GM18870 (cell line): Measurements from ENCODE around the gene FKRP.
"Not testable (repeated sequence)": the region's sequence is repeated elsewhere in the genome, so short reads cannot be mapped to it uniquely, and the experiment has no call there.

Source experiments
- ATAC-seq: cut with Tn5 transposase; IDR thresholded peaks from one replicate; pipeline ENCODE4 v1.9.1; 2021; ENCODE audit warnings: moderate library complexity; ENCODE audit not compliant: unreplicated experiment

The FKRP gene, protein sequence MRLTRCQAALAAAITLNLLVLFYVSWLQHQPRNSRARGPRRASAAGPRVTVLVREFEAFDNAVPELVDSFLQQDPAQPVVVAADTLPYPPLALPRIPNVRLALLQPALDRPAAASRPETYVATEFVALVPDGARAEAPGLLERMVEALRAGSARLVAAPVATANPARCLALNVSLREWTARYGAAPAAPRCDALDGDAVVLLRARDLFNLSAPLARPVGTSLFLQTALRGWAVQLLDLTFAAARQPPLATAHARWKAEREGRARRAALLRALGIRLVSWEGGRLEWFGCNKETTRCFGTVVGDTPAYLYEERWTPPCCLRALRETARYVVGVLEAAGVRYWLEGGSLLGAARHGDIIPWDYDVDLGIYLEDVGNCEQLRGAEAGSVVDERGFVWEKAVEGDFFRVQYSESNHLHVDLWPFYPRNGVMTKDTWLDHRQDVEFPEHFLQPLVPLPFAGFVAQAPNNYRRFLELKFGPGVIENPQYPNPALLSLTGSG

DNA sequence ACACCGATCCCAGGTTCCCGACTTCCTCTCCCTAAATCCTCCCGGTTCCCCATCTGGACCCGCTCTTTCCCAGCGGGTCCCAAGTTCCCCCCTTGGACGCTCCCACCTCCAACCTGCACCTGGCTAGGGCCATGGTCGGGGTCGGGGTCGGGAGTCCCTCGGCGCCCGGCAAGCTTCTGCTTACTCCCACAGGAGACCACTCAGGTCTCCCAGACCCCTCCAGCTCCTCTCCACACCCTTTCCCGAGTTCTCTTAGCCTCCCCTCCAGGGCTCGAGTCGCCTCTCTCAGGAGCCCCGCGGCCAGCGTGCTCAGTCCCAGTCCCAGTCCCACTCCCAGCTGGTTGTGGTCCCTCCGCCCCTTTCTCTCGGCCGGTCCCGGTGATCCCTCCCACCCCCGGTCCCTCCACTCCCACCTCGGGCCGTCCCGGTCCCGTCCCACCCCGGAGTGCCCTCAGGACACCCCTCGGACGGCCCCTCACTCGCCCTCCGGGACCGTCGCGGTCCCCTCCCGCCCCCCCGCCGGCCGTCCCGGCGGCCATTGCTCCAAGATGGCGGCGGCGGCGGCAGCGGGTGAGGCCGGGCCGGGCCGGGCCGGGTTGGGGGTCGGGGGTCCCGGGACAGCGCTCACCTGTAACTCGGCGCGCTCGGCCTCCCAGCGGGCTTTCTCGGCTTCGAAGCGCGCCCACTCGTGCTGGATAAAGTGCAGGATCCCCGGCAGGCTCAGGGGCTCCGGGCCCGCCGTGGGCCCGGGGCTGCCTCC lies at the start of gene FKRP:
Gene FKRP (plus strand): TSS at position 537 of the 760 bp plus-strand sequence. CDS start 9,394 bp downstream, outside the sequence.
- no peak for ATAC-seq

DNA sequence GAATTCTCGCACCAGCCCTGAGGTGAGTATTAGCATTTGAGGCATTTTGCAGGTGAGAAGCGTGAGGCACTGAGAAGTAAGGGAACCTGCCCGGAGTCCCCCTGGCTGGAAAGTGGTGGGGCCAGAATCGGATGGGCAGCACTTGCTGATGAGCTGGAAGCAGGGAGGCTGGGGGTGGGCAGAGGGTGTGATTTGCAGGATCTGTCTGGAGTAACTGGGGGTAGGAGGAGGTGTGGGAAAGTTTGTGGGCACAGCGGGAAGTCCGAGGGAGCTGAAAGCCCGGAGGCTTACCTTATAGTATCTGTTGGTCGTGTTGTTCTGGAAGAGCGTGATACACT lies 49.0 kb upstream of the FKRP start:
- no peak for ATAC-seq

DNA sequence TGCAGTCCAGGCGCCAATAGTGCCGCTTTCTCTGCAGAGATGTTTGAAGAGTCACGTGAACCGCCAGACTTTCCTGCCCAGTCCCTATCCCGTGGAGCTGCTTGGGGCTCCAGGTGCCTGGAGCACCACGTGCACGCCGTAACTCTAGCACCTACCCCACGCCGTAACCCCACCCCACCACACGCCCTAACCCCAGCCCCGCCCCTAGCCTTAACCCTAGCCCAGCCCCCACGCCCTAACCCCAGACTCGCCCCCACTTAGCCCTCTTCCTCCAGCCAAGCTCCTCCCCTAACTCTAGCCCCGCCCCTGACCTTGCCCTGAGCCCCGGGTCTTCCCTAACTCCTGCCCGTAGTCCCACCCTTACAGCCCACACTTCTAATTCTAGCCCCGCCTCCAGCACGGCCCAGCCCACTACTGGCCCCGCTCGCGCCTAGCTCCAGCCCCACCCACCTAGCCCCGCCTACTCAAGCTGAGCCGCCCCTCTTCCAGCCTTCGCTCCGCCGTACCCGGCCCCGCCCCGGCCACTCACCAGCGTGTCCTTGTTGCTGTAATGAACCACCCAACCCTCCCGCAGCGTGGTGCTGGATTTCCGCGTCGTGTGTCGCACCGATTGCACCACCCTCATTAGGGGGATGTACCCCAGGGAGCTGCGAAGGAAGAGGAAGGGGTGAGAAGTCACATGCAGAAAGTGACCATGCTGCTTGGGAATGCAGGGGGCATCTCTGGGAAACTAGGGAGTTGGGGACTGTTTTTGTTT lies 48.5 kb upstream of the FKRP start:
- ATAC-seq: no peak

GRCh38 chr19:46698395-46699321 lies 47.2 kb upstream of the FKRP start:
- ATAC-seq: no peak

GRCh38 chr19:46700704-46701103 lies 45.2 kb upstream of the FKRP start:
- ATAC-seq: no peak

DNA sequence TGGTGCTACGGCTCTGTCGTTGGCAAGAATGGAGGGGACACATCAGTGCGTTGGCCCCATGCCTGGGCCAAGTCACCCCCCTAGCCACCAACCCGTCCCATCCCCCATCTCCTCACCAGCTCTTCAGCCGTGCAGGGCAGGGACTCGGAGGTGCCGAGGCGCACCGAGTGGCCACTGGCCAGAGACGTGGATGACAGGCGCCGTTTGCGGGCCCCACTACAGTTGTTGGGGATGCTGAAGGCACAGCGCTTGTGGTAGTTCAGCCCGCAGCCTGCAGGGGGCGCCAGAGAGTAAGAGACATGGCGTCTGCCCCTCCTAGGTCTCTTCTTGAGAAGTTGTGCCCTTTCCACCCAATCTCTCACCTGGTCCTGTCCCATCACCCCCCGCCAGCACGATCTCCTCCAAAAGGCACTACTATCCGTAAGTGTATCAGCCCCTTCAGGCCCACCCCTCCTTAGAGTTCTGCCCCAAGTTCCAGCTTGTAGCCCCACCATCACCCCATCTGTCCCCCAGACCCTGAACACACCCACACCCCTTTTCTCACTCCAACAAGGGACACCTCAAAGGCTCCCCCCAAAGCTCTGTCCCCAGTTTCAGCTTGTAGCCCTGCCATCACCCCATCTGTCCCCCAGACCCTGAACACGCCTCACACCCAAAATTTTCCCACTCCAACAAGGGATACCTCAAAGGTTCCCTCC lies 41.3 kb upstream of the FKRP start:
- no peak for ATAC-seq

- no peak for ATAC-seq
Observed at GRCh38 chr19:46710687-46711086, 35.2 kb upstream of the FKRP start.

GRCh38 chr19:46712768-46713338 lies 33.0 kb upstream of the FKRP start:
- not testable (repeated sequence) for ATAC-seq

DNA sequence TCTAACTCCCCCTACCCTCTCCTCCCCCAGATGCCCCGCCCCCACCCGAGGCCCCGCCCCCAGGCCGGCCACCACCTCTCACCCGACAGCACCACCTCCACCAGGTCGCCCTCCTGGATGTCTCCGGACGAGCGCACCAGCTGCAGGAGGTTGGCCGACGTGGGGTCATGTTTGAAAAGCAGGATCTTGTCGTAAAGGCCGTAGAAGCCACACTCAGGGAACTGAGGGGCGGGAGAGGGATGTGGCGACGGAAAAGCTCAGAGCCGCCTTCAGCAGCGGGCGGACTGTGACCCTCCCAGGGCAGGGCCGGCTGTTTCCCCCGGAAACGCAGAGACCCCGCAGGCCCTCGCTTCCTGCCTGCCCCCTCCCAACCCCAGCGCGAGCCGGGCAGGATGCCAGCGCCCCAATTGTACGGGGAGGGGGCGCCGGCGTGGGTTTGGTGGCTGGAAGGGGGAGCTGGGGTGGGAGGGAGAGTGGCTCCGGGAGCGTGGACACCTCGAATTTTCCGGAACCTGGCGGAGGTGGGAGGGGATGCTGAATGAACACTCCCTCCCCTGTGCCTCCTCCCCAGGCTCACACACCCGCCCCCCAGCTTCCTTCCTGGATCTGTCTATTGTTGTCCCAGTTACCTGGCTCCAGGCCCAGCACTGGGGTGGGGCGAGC lies 31.9 kb upstream of the FKRP start:
- no peak for ATAC-seq

DNA sequence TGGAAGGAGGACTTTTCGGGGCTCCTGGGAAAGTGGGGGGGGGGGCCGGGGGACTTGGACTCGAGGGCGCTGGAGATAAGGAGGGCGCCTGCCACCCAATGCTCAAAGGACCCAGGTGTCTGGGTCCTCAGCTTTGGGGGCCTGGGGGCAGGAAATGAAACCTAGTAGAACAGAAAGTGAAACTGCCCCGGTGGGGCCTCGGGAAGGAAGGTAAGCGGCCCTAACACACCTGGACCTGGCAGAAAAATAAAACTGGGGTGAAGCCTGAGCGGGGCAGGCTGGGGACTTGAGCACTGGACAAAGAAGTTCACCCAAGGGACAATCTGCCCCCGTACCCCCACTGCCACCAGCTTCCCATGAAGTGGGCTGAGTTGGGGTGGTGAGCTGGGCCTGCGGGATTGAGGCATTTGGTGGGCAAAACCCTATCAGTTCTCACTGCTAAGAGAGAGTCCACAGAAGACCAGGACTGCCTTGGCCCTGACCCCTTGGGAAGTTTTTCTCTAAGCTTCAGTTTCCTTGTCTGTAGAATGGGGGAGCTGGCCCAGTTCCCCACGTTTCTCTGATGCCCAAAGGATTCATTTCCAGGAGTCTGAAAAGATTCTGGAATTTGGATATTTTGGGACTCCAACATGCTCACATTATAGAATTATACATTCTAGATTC lies 31.3 kb upstream of the FKRP start:
- no peak for ATAC-seq

DNA sequence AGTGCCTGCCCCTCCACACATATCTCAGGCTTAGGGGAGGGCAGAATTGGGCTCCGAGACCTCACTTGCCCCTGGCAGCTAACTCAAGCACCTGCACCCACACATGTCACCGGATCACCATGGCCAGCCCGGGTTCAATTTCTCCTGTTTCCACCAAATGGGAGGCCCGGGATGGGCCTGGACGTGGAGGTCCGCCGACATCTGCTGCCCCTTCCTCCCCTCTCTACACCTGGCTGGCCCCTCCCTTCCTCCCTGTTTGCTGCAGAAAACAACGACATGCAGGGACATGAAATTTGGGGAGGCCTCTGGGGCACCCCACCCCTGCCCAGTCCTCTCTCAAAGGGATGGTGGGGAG lies 30.3 kb upstream of the FKRP start:
- ATAC-seq: no peak

GRCh38 chr19:46715975-46716671 lies 29.7 kb upstream of the FKRP start:
- no peak for ATAC-seq

- no peak for ATAC-seq
Observed at GRCh38 chr19:46716672-46717033, 29.2 kb upstream of the FKRP start.

GRCh38 chr19:46717034-46717715 lies 28.7 kb upstream of the FKRP start, which contains the start of gene PRKD2:
PRKD2 (minus strand) TSS chr19:46717114; CDS start chr19:46716370, 744 bp downstream.
- no peak for ATAC-seq

DNA sequence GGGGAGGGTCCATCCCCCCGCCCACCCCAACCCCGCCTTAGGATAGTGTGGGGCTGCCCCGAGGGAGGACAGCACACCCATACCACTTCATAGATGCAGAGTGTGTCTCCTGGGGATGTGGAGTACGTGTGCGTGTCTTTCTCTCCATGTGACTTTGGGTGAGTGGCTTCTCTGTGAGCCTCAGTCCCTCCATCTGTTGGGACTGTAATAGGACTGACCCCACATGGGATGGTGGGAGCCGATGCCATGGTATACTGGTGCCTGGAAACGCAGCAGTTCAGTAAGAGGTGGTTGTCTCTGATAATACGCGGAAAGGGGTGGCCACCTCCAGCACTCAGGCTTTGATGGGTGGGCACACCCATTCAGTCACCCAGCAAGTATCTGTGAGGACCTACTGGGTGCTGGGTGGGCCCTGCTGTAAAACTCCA lies 28.1 kb upstream of the FKRP start:
- ATAC-seq: no peak

GRCh38 chr19:46718157-46718933 lies 27.5 kb upstream of the FKRP start:
- ATAC-seq: no peak
